Measurements from ENCODE around the gene PARVA.

DNA sequence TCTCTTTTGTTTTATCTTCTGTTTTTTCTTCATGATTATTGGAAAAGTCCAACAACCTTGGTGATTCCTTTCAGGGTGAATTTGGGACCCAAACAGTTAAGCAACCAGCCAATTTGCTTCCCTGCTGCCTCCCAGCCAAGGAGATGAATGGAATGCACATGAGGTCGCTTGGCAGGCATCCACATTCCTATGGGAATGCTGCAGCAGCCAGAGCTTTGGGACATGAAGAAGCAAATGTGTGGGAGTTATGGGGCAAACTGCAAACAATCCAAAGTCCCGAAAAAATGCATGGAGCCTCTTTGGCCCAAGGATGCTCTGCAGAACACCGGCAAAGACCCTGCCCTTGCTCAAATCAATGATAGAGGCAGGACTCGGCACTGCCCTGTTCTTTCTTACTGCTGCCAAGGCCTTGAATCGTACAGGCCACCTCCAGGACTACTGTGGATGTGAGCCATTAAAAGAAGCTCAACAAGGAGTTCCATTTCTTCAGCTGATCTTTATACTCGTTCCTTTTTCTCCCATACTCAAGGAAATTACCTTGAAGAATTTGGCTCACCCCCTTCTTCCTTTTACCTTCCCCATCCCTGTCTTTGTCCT is 179.5 kb downstream of the PARVA start:
- TF ChIP-seq, protein P1, sequence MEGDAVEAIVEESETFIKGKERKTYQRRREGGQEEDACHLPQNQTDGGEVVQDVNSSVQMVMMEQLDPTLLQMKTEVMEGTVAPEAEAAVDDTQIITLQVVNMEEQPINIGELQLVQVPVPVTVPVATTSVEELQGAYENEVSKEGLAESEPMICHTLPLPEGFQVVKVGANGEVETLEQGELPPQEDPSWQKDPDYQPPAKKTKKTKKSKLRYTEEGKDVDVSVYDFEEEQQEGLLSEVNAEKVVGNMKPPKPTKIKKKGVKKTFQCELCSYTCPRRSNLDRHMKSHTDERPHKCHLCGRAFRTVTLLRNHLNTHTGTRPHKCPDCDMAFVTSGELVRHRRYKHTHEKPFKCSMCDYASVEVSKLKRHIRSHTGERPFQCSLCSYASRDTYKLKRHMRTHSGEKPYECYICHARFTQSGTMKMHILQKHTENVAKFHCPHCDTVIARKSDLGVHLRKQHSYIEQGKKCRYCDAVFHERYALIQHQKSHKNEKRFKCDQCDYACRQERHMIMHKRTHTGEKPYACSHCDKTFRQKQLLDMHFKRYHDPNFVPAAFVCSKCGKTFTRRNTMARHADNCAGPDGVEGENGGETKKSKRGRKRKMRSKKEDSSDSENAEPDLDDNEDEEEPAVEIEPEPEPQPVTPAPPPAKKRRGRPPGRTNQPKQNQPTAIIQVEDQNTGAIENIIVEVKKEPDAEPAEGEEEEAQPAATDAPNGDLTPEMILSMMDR (IDR thresholded peaks at IDR 0.05; ENCODE audit: low read depth, low read length, missing input control): no peak
- TF ChIP-seq, protein P2, sequence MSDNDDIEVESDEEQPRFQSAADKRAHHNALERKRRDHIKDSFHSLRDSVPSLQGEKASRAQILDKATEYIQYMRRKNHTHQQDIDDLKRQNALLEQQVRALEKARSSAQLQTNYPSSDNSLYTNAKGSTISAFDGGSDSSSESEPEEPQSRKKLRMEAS (IDR thresholded peaks at IDR 0.05): no peak

Data from liver (tissue), 2 donors.